Testis (tissue), 3 donors: ENCODE measurements around the gene PMVK. TPM values are rescaled to one million over a fixed set of nuclear protein-coding genes. Genes with fewer than 3 reads are reported as not detected.

ENCODE experiments used
- DNase-seq: peaks from one replicate; pipeline ENCODE4 v3.0.0-alpha.2; 2019
- H3K27ac ChIP-seq, 2 donors: fragments of 200-600 bp; sonication (generic); one replicate each; pipeline ENCODE4 v1.5.1; 2019
- H3K27me3 ChIP-seq: fragments of 200-600 bp; sonication (generic); one replicate; pipeline ENCODE4 v1.5.1; 2019
- H3K36me3 ChIP-seq: fragments of 200-600 bp; sonication (generic); one replicate; pipeline ENCODE4 v1.5.1; 2017; ENCODE audit warnings: low read depth; ENCODE audit errors: missing control alignments
- H3K4me1 ChIP-seq: fragments of 200-600 bp; sonication (generic); one replicate; pipeline ENCODE4 v1.5.1; 2019
- H3K4me3 ChIP-seq, 2 donors: fragments of 200-600 bp; sonication (generic); one replicate each; pipeline ENCODE4 v1.5.1; 2017 to 2019
- H3K9me3 ChIP-seq: fragments of 200-600 bp; sonication (generic); one replicate; pipeline ENCODE4 v1.5.1; 2017
- POLR2A ChIP-seq: fragments of 450-650 bp; IDR thresholded peaks from one replicate; pipeline ENCODE4 v1.6.1; 2017; ENCODE audit warnings: antibody characterized with exemption, mild to moderate bottlenecking, moderate library complexity
- WGBS, 2 donors: methylation state at CpG; one replicate each; pipeline ENCODE4 v1.1.5; 2018; 5-methylcytosine and 5-hydroxymethylcytosine counted together
- intact Hi-C: fragments of 100-400 bp; cut with DNase I; formaldehyde crosslinking; loops from one replicate; pipeline ENCODE4 v1.15.1; 2023; ENCODE audit warnings: low total_unique reads
- polyA plus RNA-seq: library from polyadenylated mRNA; stranded (reverse); fragments of 350-450 nt; fragmentation: Illumina TruSeq; extraction: RNeasy Lipid Tissue Mini Kit (QIAGEN cat#74804); gene quantifications from one replicate; pipeline ENCODE4 v1.2.3, GENCODE V29; 2014; ENCODE audit warnings: low read depth, low replicate concordance; ENCODE audit not compliant: insufficient read depth
- total RNA-seq, 2 donors: library from RNA; depleted of rRNA; stranded (reverse); fragments of >200 nt; gene quantifications; one replicate each; pipeline ENCODE4 v1.2.3, GENCODE V29; 2016
- TF ChIP-seq, protein P1 (sequence below), 3 experiments: fragments of 450-650 bp in 2 of 3; fragments of 200-600 bp in 1 of 3; sonication (generic) in 1 of 3; IDR thresholded peaks; one replicate each; pipeline ENCODE4 v1.5.1; 2016 to 2019; ENCODE audit warnings: antibody characterized with exemption in 3 of 3, mild to moderate bottlenecking in 2 of 3, moderate library complexity in 1 of 3

PMVK gene
- total and polyA plus RNA-seq, 3 donors from 2014 or later = 21.1 to 44.6 (median 27.7) TPM

DNA sequence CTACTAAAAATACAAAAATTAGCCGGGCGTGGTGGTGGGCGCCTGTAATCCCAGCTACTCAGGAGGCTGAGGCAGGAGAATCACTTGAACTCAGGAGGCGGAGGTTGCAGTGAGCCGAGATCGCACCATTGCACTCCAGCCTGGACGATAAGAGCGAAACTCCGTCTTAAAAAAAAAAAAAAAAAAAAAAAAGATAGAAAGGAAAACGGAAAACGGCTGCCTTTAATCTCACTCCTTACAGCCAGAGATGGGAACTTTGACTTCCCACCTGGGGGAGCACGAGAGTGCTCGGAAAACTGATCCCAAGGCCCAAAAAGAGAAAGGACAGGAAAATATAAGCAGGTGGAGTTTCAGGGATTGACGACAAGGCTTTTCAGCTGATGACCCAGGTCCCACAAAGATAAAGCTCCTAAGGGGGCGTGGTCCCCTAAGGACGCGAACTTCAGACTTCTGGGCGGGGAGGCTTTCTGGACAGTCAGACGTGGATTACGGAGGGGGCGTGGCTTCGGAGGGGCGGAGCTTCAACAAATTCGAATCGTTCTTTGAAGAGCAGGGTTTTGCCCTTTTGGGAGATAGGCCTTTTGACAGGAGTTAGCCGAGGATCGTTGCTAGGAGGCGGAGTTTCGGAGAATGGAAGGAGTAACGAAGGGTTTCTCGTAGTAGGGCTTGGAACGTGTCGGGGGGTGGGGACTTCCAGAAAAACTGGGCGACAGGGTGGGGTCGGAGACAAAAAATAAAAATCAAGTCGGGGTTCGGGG is 37.0 kb upstream of the PMVK start:
- Histone ChIP-seq H3K9me3 (no peaks in the 10 kb centered on the region), H3K27ac (peak overlapping the region; percentile 98 to 99), H3K4me1 (peaks cover 49% of the 10 kb centered on the region), H3K36me3 (no peaks in the 10 kb centered on the region), H3K4me3 (peak overlapping the region; percentile 78 to 86), H3K27me3 (no peaks in the 10 kb centered on the region)
- intact Hi-C loops = no loop called here
- 3 to 4% methylated on average over 33 to 37 of the region's 37 CpGs for WGBS, 2 donors
- TF ChIP-seq, protein P1, sequence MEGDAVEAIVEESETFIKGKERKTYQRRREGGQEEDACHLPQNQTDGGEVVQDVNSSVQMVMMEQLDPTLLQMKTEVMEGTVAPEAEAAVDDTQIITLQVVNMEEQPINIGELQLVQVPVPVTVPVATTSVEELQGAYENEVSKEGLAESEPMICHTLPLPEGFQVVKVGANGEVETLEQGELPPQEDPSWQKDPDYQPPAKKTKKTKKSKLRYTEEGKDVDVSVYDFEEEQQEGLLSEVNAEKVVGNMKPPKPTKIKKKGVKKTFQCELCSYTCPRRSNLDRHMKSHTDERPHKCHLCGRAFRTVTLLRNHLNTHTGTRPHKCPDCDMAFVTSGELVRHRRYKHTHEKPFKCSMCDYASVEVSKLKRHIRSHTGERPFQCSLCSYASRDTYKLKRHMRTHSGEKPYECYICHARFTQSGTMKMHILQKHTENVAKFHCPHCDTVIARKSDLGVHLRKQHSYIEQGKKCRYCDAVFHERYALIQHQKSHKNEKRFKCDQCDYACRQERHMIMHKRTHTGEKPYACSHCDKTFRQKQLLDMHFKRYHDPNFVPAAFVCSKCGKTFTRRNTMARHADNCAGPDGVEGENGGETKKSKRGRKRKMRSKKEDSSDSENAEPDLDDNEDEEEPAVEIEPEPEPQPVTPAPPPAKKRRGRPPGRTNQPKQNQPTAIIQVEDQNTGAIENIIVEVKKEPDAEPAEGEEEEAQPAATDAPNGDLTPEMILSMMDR (IDR thresholded peaks at IDR 0.05) = peak in 2 of 3 experiments; percentile 17 to 19
- peak; percentile 8 for TF ChIP-seq POLR2A
- DNase-seq = peak; percentile 98

DNA sequence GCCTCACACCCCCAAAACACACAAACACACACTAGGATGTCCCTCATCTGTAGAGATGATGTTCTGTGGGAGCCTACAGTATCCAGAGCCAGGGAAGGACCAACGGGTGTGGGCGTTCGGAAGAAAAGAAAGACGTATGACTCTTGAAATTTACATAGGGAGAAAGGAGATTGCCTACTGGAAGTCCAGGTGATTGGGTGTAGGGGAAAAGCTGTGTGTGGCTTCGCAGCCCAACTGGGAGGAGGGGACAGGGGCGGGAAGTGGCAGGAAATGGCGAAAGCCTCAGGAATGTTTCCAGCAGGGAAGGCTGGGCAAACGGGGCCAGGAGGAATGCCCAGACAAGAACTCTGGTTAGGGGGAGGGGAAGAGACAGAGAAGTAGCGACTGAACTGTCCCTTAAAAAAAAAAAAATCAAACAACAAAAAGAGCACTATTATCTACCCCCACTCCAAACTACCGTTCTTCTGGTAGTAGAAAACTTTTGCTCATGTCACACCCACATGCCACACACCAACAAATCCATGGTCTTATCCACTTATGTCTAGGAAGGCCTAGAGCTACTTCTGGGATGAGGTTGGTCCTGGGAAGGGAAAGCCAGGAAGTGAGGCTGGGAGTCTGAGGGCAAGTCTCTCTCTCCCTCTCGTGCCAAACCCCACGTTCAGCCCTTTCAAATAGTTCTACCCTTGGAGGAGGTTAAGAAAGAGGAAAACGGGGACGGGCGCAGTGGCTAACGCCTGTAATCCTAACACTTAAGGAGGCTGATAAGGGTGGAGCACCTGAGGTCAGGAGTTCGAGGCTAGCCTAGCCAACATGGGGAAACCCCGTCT is 36.2 kb upstream of the PMVK start:
- H3K27me3 ChIP-seq = no peaks in the 10 kb centered on the region
- H3K4me3 ChIP-seq = peak overlapping the region in 1 of 2 donors; percentile 78
- TF ChIP-seq POLR2A = no peak
- TF ChIP-seq, protein P1 (IDR thresholded peaks at IDR 0.05) = no peak
- no peaks in the 10 kb centered on the region for H3K36me3 ChIP-seq
- DNase-seq = peak; percentile 46
- peaks cover 49% of the 10 kb centered on the region for H3K4me1 ChIP-seq
- intact Hi-C loops = no loop called here
- H3K9me3 ChIP-seq = no peaks in the 10 kb centered on the region
- WGBS, 2 donors = 28 to 30% methylated on average over 18 of the region's 18 CpGs
- peak overlapping the region; percentile 98 to 99 for H3K27ac ChIP-seq

DNA sequence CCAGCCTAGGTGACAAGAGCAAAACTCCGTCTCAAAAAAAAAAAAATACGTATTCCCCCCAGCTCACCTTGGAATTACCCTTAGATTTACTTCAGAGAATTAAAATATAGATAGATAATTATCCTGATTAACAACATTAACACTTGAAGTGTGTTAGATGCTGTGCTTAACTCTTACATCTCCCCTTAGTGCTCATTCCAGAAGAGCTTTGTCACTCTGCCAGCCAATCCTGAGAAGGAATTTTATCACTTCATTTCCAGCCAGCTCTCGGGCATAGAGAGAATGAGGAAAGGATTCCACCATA is 35.6 kb upstream of the PMVK start:
- no peaks in the 10 kb centered on the region for H3K36me3 ChIP-seq
- 67 to 68% methylated on average over 3 of the region's 3 CpGs for WGBS, 2 donors
- intact Hi-C loops = no loop called here
- H3K27me3 ChIP-seq = no peaks in the 10 kb centered on the region
- TF ChIP-seq POLR2A = no peak
- TF ChIP-seq, protein P1 (IDR thresholded peaks at IDR 0.05) = no peak
- no peaks in the 10 kb centered on the region for H3K9me3 ChIP-seq
- peaks cover 49% of the 10 kb centered on the region for H3K4me1 ChIP-seq
- no peak for DNase-seq
- H3K27ac ChIP-seq = peak overlapping the region; percentile 98 to 99
- no peak overlapping the region for H3K4me3 ChIP-seq

DNA sequence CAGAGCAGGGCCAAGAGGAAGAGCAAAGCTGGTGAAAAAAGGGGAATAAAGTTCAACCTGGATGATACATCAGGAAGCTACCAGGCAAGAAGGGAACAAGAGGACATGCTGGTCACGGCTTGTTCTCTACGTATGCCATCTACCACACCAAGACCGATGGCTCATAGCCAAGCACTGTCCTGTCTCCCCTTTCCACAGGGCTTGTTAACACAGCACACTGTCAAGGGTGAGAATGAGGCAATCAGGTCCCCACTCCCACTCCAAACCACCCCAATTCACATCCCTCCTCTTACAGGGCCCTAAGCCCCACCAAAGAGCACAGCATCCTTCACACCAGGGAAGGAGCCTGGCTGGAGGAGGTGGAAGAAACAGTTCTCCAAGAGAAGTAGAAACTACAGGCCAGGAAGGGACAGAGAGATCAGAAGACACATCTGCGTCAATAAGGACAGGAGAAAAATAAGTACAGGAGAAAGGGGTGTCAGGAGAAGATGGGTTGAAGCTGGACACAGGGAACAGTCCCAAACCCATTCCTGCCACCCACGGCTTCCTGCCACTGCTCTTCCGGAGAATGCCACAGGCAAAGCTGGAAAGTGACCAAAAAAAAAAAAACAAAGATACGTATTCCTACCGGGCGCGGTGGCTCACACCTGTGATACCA is 35.0 kb upstream of the PMVK start:
- H3K4me3 ChIP-seq = no peak overlapping the region
- intact Hi-C loops = no loop called here
- H3K36me3 ChIP-seq = no peaks in the 10 kb centered on the region
- TF ChIP-seq, protein P1 (IDR thresholded peaks at IDR 0.05) = no peak
- no peak for TF ChIP-seq POLR2A
- no peaks in the 10 kb centered on the region for H3K27me3 ChIP-seq
- DNase-seq = peak; percentile 56
- peak overlapping the region; percentile 88 to 99 for H3K27ac ChIP-seq
- peaks cover 46% of the 10 kb centered on the region for H3K4me1 ChIP-seq
- 52 to 53% methylated on average over 10 of the region's 10 CpGs for WGBS, 2 donors
- no peaks in the 10 kb centered on the region for H3K9me3 ChIP-seq
